ENCODE measurements around the gene CMTM3. TPM values are rescaled to one million over a fixed set of nuclear protein-coding genes. Genes with fewer than 3 reads are reported as not detected.
A peak's percentile ranks its signal among the peaks of the same experiment; 100 is the strongest.

The CMTM3 gene, protein sequence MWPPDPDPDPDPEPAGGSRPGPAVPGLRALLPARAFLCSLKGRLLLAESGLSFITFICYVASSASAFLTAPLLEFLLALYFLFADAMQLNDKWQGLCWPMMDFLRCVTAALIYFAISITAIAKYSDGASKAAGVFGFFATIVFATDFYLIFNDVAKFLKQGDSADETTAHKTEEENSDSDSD
- 1 to 10 TPM; 1.6 to 9.6 (median 5.4) TPM for total RNA-seq
- long read RNA-seq, result 0 reads

DNA sequence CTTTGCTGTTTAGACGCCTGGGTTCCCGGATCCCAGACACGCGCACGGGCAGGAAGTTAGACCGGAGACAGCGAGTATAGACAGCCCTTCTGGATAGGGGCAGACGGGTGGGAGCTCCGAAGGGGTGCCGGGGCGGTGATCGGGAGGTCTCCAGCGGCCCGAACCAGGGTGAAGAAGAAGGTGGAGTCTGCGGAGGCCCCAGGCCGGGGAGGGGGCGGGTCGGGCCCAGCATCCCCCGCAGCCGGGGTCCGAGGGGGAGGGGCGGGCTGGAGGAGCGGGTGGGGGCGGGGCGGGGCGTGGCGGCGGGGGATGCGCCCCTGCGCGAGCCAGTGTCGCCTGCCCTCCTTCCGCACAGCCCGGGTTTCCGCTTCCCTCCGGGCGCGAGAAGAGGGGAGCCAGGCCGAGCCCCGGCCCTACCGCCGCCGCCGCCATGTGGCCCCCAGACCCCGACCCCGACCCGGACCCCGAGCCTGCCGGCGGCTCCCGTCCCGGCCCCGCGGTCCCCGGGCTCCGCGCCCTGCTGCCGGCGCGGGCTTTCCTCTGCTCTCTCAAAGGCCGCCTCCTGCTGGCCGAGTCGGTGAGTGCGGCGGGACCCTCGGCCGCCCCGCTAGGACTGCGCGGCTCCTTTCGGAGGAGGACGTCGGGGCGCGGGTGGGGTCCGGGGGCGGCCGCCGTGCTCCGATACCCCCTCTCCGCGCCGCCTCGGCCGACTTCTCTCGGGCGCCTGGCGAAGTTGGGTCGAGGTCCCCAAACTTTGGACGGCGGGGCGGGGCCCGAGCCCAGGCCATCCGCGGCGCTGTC is at the start of gene CMTM3:
CMTM3 (plus strand) TSS at position 329 of the 801 bp plus-strand sequence; CDS start at position 431, 102 bp downstream.
- H3K4me1 ChIP-seq, result peaks cover 0 to 4% (median 2%) of the 10 kb centered on the region in 4 donors
- H3K27ac ChIP-seq, result peak within 1 kb of the TSS; percentile 63 to 89 (median 71)
- ATAC-seq (peak; percentile 53 to 71 (median 61)), DNase-seq (peak in 2 of 3 donors; percentile 71 to 73)
- TF ChIP-seq POLR2A (IDR thresholded peaks at IDR 0.05), result no peak
- TF ChIP-seq, protein P1, sequence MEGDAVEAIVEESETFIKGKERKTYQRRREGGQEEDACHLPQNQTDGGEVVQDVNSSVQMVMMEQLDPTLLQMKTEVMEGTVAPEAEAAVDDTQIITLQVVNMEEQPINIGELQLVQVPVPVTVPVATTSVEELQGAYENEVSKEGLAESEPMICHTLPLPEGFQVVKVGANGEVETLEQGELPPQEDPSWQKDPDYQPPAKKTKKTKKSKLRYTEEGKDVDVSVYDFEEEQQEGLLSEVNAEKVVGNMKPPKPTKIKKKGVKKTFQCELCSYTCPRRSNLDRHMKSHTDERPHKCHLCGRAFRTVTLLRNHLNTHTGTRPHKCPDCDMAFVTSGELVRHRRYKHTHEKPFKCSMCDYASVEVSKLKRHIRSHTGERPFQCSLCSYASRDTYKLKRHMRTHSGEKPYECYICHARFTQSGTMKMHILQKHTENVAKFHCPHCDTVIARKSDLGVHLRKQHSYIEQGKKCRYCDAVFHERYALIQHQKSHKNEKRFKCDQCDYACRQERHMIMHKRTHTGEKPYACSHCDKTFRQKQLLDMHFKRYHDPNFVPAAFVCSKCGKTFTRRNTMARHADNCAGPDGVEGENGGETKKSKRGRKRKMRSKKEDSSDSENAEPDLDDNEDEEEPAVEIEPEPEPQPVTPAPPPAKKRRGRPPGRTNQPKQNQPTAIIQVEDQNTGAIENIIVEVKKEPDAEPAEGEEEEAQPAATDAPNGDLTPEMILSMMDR (IDR thresholded peaks at IDR 0.05), result peak; percentile 55 to 81 (median 66)
- H3K9me3 ChIP-seq, result no peaks in the 10 kb centered on the region
- WGBS (ENCODE audit: insufficient coverage, low coverage, low lambda C conversion rate, missing lambda C conversion rate), result 0% methylated on average over 13 of the region's 96 CpGs
- intact Hi-C loops (cut with DNase I), result loop anchor here (5.0 to 10.0 kb wide), 3 partner anchors 130 to 197 kb away; partner anchors contain the start of gene BEAN1 (in 1 of the 2)
- H3K36me3 ChIP-seq, result no peaks in the 10 kb centered on the region
- no peaks in the 10 kb centered on the region for H3K27me3 ChIP-seq
- peak within 1 kb of the TSS; percentile 52 to 67 (median 66) for H3K4me3 ChIP-seq

DNA sequence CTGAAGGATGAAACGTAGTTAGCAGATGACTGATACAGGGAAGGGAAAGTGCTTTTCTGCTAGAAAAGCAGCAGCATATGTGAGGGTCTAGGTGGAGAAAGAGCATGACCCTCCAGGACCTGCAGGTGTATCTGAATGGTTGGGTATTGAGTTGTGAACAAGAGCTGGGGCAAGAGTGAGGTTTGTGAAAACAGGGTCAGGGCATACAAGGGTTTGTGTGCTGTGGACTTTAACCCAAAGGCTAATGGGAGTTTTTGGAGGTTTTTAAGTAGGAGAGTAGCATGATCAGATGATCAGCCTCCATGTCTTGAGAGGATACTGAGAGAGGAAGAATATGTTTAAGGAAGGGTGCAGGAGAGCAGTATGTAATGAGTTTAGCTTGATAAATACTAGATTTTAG is 44.4 kb upstream of the CMTM3 start:
- ATAC-seq (peak in 3 of 4 donors; percentile 20 to 66 (median 51)), DNase-seq (no peak)
- Histone ChIP-seq H3K9me3 (no peaks in the 10 kb centered on the region), H3K36me3 (peaks cover 0 to 3% (median 0%) of the 10 kb centered on the region in 4 donors), H3K27ac (no peak overlapping the region), H3K4me1 (no peaks in the 10 kb centered on the region), H3K27me3 (no peaks in the 10 kb centered on the region), H3K4me3 (no peak overlapping the region)
- intact Hi-C loops (cut with DNase I), result no loop called here
- 64% methylated on average over 1 of the region's 1 CpG for WGBS (ENCODE audit: insufficient coverage, low coverage, low lambda C conversion rate, missing lambda C conversion rate)
- no peak for TF ChIP-seq POLR2A (IDR thresholded peaks at IDR 0.05)
- TF ChIP-seq, protein P1 (IDR thresholded peaks at IDR 0.05), result no peak

DNA sequence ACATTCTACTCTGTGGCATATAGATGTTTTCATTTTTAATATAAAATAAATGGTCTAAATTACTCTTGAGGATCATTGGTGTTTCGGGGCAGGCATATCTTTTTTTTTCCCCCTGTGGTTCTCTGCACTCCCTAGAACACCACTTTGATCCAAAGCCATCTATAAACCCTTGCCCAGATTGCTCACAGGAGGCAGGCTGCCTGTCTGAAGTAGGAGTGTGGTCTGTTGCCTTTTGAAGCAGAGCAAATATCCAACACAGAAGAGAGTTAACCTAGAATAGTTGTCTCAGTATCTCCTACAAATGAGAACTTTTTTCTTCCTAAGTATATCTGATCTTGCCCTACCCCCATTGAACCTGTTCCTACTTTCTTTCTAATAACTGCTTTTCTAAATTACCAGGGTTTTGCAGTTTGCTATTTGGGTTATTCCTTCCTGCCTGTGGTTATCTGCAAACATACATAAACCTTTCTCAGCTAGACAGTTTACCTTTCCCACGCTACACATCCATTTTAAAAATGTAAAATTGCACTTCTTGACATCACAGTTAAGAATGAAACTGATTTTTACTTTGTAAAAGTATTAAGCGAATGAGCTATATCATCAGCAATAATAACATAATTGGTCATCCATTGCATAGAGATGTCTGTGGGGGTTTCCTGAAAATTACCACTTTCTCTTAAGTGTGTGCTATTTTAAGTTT is 43.0 kb upstream of the CMTM3 start:
- H3K36me3 ChIP-seq, result peaks cover 0 to 3% (median 0%) of the 10 kb centered on the region in 4 donors
- no peak overlapping the region for H3K4me3 ChIP-seq
- ATAC-seq (no peak), DNase-seq (no peak)
- no peaks in the 10 kb centered on the region for H3K27me3 ChIP-seq
- no peak for TF ChIP-seq POLR2A (IDR thresholded peaks at IDR 0.05)
- TF ChIP-seq, protein P1 (IDR thresholded peaks at IDR 0.05), result no peak
- H3K27ac ChIP-seq, result no peak overlapping the region
- no peaks in the 10 kb centered on the region for H3K9me3 ChIP-seq
- intact Hi-C loops (cut with DNase I), result no loop called here
- no peaks in the 10 kb centered on the region for H3K4me1 ChIP-seq
- 93% methylated on average over 3 of the region's 3 CpGs for WGBS (ENCODE audit: insufficient coverage, low coverage, low lambda C conversion rate, missing lambda C conversion rate)

GRCh38 chr16:66562409-66562808 is 42.1 kb upstream of the CMTM3 start:
- TF ChIP-seq, protein P1 (IDR thresholded peaks at IDR 0.05), result peak in 2 of 4 donors; percentile 21 to 34
- no peak for TF ChIP-seq POLR2A (IDR thresholded peaks at IDR 0.05)
- Histone ChIP-seq H3K36me3 (peaks cover 0 to 3% (median 0%) of the 10 kb centered on the region in 4 donors), H3K27ac (no peak overlapping the region), H3K4me3 (no peak overlapping the region), H3K27me3 (no peaks in the 10 kb centered on the region), H3K4me1 (no peaks in the 10 kb centered on the region), H3K9me3 (no peaks in the 10 kb centered on the region)
- ATAC-seq, result no peak
- 65% methylated on average over 1 of the region's 1 CpG for WGBS (ENCODE audit: insufficient coverage, low coverage, low lambda C conversion rate, missing lambda C conversion rate)
- DNase-seq, result no peak
- intact Hi-C loops (cut with DNase I), result no loop called here
